Muscle of leg (tissue), 11 donors: Measurements from ENCODE around the gene ARHGEF7. TPM values are rescaled to one million over a fixed set of nuclear protein-coding genes. Genes with fewer than 3 reads are reported as not detected.

Source experiments
- DNase-seq: peaks from one replicate; pipeline ENCODE4 v3.0.0; 2013
- H3K27ac ChIP-seq: one replicate; pipeline ENCODE4 v1.5.1; 2013; ENCODE audit warnings: mild to moderate bottlenecking, low read length, control low read depth
- H3K27me3 ChIP-seq: one replicate; pipeline ENCODE4 v1.6.1; 2013; ENCODE audit warnings: low read length; ENCODE audit not compliant: control insufficient read depth, insufficient read depth
- H3K36me3 ChIP-seq: one replicate; pipeline ENCODE4 v1.6.1; 2013; ENCODE audit warnings: low read length; ENCODE audit not compliant: control insufficient read depth, insufficient read depth
- H3K4me1 ChIP-seq: one replicate; pipeline ENCODE4 v1.6.1; 2013; ENCODE audit warnings: low read length; ENCODE audit not compliant: control insufficient read depth, insufficient read depth
- H3K4me3 ChIP-seq: one replicate; pipeline ENCODE4 v1.5.1; 2013; ENCODE audit warnings: low read length, control low read depth
- H3K9me3 ChIP-seq: replicated peaks from 2 replicates; pipeline ENCODE4 v1.6.1; 2013; ENCODE audit warnings: low read depth, low read length; ENCODE audit not compliant: control insufficient read depth
- WGBS: methylation state at CpG from one replicate; pipeline ENCODE4 v1.1.5; 2013; ENCODE audit warnings: missing lambda C conversion rate; ENCODE audit not compliant: insufficient coverage; 5-methylcytosine and 5-hydroxymethylcytosine counted together
- polyA plus RNA-seq, 8 donors: library from polyadenylated mRNA; unstranded; fragments of 120-200 nt; gene quantifications; one replicate each; pipeline versions ENCODE4 v1.2.1 to v1.2.3, GENCODE V29; 2013; ENCODE audit warnings: inconsistent platforms in 1 of 8, low replicate concordance in 1 of 8; ENCODE audit not compliant: insufficient read length in 8 of 8, insufficient read depth in 1 of 8
- total RNA-seq: library from RNA; stranded (reverse); fragments of 120-200 nt; gene quantifications from one replicate; pipeline ENCODE4 v1.2.4, GENCODE V29; 2013

Gene ARHGEF7
- total and polyA plus RNA-seq, 9 donors: 52.3 to 80.8 (median 66.7) TPM

DNA sequence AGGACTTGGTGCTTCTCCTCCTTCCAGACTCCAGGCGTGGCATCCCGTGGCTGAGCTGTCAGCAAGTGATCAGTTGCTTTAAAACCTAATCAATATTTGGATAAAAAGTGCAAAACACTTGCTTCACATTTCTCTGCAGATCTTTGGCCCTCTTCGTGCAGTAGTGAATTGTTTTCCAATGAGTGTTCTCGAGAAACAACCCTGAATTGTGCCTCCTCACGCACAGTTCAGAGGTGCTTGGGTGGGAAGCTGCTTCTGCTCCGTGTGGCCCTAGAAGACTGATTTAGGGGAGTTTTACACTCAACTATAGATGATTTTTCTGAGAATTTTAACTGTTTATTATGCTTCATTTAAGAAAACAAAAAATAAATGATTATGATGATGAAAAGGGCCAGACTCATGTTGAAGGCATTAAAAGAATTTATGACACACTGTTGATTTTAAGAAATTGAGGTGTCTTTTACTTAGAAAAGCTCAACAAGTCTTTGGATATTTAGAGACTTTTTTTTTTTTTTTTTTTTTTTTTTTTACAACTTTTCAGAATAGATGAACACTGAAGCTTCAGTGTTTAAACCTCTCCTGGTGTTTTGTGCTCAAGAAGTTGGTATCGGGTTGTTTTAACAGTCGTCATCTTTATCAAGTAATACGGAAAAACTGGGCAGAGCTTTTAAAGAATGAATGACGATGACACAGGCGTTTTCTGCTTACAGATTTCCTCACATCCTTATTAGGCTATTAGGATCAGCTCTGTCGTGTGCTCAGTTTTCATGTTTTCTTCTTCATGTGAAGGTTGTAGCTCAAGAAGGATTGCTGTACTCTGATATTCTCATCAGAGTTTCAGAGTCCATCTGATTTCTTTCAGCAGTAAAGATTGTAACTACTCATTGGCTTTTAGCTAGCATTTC is 165.8 kb downstream of the ARHGEF7 start:
- H3K4me3 ChIP-seq: no peak overlapping the region
- H3K36me3 ChIP-seq: peaks cover 59% of the 10 kb centered on the region
- H3K4me1 ChIP-seq: peaks cover 21% of the 10 kb centered on the region
- H3K27ac ChIP-seq: peak overlapping the region; percentile 78
- peak; percentile 46 for DNase-seq
- no CpG with 5 or more reads among the region's 12 CpGs for WGBS
- H3K9me3 ChIP-seq: no peaks in the 10 kb centered on the region
- H3K27me3 ChIP-seq: no peaks in the 10 kb centered on the region

DNA sequence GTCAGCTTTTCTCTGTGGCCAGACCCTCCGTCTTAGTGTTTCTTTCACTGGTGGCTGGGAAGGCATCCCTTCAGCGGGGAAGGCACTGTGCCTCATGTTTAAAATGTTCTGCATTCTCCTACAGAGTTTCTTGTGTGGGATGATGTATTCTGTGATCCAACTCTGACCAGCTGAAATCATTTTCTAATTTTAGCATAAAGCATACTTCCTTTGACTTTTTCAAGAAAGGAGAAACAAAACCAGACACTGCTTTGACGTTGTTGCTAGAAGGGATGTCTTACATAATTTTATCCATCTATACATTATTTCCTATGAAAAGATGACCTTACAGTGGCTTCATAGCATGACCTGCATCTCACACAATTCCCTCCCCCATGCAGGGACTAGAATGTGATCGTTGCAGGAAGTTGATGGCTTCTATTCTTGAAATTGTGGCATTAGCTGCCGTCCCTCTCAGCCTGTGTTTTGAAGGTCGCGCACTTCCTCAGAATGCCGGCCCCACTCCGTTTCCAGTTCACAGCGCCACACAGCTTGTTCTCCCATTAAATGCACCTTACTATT is 166.7 kb downstream of the ARHGEF7 start:
- WGBS: no CpG with 5 or more reads among the region's 10 CpGs
- H3K9me3 ChIP-seq: no peaks in the 10 kb centered on the region
- H3K4me1 ChIP-seq: peaks cover 21% of the 10 kb centered on the region
- H3K27me3 ChIP-seq: no peaks in the 10 kb centered on the region
- peaks cover 64% of the 10 kb centered on the region for H3K36me3 ChIP-seq
- DNase-seq: peak; percentile 83
- H3K27ac ChIP-seq: peak overlapping the region; percentile 78
- no peak overlapping the region for H3K4me3 ChIP-seq

DNA sequence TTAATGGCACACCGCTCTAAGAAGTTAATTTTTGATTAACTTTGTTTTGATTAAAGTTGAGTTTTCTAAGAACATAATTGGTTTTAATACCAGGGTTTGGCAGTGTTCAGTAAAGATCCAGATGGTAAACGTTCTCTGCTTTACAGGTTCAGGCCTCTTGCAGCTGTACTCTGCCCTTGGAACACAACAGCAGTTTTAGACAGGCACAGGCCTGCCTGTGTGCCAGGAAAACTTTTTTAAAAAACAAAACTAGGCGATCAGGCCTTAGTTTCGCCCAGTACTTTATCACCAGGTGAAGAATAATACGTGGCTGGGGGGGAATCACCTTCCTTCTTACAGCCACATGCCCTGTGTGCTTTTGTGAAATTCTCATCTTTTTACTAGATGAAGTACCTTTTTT is 167.3 kb downstream of the ARHGEF7 start:
- Histone ChIP-seq H3K9me3 (no peaks in the 10 kb centered on the region), H3K4me1 (peaks cover 21% of the 10 kb centered on the region), H3K4me3 (no peak overlapping the region), H3K36me3 (peaks cover 70% of the 10 kb centered on the region), H3K27me3 (no peaks in the 10 kb centered on the region), H3K27ac (peak overlapping the region; percentile 78)
- DNase-seq: peak; percentile 36
- WGBS: 57% methylated on average over 1 of the region's 5 CpGs

DNA sequence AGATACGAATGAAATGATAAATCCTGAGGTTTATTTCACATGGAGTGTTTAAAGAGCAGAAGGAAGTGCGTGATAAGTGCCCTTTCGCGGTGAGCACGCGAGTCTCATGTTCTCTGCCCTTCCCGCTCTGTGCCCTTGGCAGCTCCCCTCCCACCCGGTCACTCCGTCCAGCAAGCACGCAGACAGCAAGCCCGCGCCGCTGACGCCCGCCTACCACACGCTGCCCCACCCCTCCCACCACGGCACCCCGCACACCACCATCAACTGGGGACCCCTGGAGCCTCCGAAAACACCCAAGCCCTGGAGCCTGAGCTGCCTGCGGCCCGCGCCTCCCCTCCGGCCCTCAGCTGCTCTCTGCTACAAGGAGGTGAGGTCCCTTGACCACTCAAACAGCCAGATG is 167.9 kb downstream of the ARHGEF7 start:
- Histone ChIP-seq H3K4me1 (peaks cover 21% of the 10 kb centered on the region), H3K4me3 (no peak overlapping the region), H3K9me3 (no peaks in the 10 kb centered on the region), H3K27me3 (no peaks in the 10 kb centered on the region), H3K27ac (peak overlapping the region; percentile 78), H3K36me3 (peaks cover 70% of the 10 kb centered on the region)
- WGBS: 92% methylated on average over 15 of the region's 23 CpGs
- DNase-seq: no peak

DNA sequence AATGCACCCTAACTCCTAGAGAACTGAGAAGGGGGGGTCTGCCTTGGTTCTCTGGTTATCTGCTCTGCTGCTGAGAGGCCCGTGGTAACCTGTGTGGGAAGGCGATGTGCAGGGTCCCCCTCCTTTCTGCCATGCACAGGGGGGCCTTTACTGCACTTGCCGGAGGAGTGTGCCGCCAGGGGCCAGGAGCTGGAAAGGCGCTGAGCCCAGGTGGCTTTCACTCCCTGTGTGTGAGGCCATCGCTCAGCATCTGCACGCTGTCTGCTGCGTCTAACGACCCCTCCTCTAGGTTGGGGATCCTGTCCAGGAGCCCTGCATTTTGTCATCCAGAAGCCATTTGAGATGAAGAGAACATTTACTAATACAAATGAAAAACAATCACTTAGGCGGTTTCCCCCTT is 168.3 kb downstream of the ARHGEF7 start:
- H3K4me3 ChIP-seq: no peak overlapping the region
- WGBS: 78% methylated on average over 7 of the region's 10 CpGs
- no peaks in the 10 kb centered on the region for H3K9me3 ChIP-seq
- H3K27ac ChIP-seq: no peak overlapping the region
- no peaks in the 10 kb centered on the region for H3K27me3 ChIP-seq
- peaks cover 19% of the 10 kb centered on the region for H3K4me1 ChIP-seq
- peaks cover 66% of the 10 kb centered on the region for H3K36me3 ChIP-seq
- no peak for DNase-seq

DNA sequence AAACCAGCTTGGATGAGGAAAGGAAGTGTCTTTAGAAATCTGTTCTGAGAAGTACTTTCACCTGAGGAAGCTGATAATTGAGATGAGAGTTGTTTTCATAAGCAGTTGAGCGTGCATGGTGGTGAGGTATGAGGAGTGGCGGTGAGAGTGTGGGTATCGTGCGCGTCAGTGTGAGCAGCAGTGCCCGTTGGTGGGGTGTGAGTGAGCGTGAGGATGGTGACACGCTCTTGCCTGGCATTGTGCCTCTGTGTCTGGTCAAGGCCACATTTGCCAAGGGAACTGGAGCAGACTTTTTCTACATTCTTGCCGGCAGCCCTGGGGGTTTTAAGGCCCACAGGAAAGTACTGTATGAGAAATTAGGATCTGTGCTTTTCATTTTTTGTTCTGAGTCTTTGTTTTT is 168.9 kb downstream of the ARHGEF7 start:
- no peak for DNase-seq
- Histone ChIP-seq H3K27me3 (no peaks in the 10 kb centered on the region), H3K27ac (no peak overlapping the region), H3K36me3 (peaks cover 63% of the 10 kb centered on the region), H3K4me3 (no peak overlapping the region), H3K4me1 (peaks cover 14% of the 10 kb centered on the region), H3K9me3 (no peaks in the 10 kb centered on the region)
- 90% methylated on average over 9 of the region's 9 CpGs for WGBS

DNA sequence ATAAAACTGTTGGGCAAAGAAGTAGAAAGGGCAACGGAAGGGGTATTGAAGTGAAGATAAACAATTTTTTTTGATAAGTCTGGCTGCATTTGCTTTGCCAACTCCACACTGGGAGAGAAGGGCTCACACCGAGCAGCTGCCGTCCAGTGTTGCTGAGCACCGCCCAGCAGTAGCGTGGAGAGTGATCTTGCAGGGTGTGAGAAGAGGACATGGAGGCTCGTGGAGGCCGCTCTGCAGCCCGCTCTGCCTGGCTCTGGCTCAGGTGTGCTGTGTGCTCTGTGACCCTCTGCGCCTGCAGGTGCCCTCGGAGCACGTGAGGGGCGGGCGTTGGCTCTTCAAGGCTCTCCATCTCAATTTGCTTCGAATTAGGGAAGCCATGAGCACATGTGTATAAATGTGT is 169.5 kb downstream of the ARHGEF7 start:
- peaks cover 20% of the 10 kb centered on the region for H3K4me1 ChIP-seq
- WGBS: 91% methylated on average over 7 of the region's 14 CpGs
- H3K27ac ChIP-seq: no peak overlapping the region
- DNase-seq: no peak
- H3K36me3 ChIP-seq: peaks cover 62% of the 10 kb centered on the region
- no peaks in the 10 kb centered on the region for H3K27me3 ChIP-seq
- no peak overlapping the region for H3K4me3 ChIP-seq
- no peaks in the 10 kb centered on the region for H3K9me3 ChIP-seq

DNA sequence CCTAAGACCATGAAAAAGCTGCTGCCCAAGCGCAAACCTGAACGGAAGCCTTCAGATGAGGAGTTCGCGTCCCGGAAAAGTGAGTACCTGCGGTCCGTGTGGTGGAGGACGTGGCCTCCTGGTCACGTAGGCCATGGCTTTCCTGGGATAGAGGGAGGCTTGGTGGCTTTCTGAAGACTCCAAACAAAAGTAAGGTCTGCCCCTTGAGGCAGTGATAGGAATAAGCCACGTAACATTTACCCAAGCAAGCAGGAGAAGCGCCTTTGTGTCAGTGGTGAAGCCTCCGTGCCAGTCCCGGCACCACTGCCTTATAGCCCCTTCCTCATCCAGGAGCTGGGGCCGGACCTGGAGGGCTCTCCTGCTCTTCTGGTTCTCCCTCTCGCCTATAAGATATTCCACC is 171.1 kb downstream of the ARHGEF7 start:
- no peak for DNase-seq
- WGBS: 86% methylated on average over 14 of the region's 15 CpGs
- Histone ChIP-seq H3K36me3 (peaks cover 65% of the 10 kb centered on the region), H3K9me3 (no peaks in the 10 kb centered on the region), H3K27ac (no peak overlapping the region), H3K27me3 (no peaks in the 10 kb centered on the region), H3K4me1 (peaks cover 20% of the 10 kb centered on the region), H3K4me3 (no peak overlapping the region)

DNA sequence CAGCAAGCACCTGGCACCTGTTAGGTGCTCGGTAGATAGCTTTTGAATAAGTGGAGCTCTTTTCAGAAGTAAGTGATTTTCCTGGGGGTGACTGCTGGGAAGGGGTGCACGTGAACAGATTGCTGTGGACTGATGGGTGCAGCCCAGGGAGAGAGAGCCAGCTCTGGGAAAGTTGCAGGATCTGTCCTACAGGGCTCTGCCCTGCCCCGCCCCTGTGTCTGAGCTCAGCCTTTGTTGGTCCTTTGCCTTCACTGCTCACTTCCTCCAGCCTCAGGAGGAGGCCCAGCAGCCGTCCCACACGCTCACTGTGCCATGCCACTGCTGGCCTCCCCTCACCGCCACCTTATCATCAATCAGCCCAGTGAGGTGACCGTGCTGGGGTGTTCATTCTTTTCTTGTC is 171.6 kb downstream of the ARHGEF7 start:
- Histone ChIP-seq H3K4me3 (no peak overlapping the region), H3K36me3 (peaks cover 68% of the 10 kb centered on the region), H3K27ac (no peak overlapping the region), H3K9me3 (no peaks in the 10 kb centered on the region), H3K27me3 (no peaks in the 10 kb centered on the region), H3K4me1 (peaks cover 17% of the 10 kb centered on the region)
- 96% methylated on average over 7 of the region's 7 CpGs for WGBS
- DNase-seq: no peak

DNA sequence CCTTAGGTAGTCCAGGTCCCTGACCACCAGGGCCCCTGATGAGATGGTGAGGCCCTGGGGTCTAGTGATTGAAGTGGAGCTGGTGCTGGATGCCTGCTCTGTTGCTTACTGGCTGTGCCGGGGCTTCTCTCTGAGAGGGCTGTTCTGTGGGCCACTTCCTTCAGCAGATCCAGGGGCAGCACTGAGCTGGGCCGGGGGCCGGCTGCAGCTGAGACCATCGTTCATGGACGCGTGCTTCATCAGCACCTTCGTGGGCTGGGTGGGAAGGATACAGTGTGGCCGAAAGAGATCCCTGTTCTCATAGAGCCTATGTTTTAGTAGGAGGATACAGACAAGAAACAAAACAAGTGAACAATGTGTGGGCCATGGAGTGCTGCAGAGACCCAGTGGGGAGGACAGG is 172.1 kb downstream of the ARHGEF7 start:
- Histone ChIP-seq H3K4me3 (no peak overlapping the region), H3K9me3 (no peaks in the 10 kb centered on the region)
- 90% methylated on average over 8 of the region's 8 CpGs for WGBS

More for the DNA sequence above, 172.1 kb downstream of the ARHGEF7 start:
- no peaks in the 10 kb centered on the region for H3K27me3 ChIP-seq
- DNase-seq: no peak
- H3K4me1 ChIP-seq: peaks cover 13% of the 10 kb centered on the region
- peaks cover 71% of the 10 kb centered on the region for H3K36me3 ChIP-seq
- H3K27ac ChIP-seq: no peak overlapping the region
